PC-3 (cell line): ENCODE results near the gene PMFBP1. TPM values are rescaled to one million over a fixed set of nuclear protein-coding genes. Genes with fewer than 3 reads are reported as not detected.

Experiments used
- ATAC-seq: fragments of 200-7000 bp; cut with Tn5 transposase; 2 replicates; pipeline ENCODE4 v1.9.1; 2020; ENCODE audit warnings: mild to moderate bottlenecking, moderate library complexity
- BruUV-seq: library from RNA; stranded (reverse); fragments of 400-500 nt; replicated peaks from 2 replicates; lab custom pipeline; 2021; lab: Mats Ljungman, UMichigan
- CTCF ChIA-PET: fragments of 300-600 bp; sonication (Branson Sonifier 250); formaldehyde crosslinking; loops from one replicate; lab custom pipeline; 2022; ENCODE audit warnings: antibody characterized with exemption; lab: Charles Lee
- POLR2A ChIA-PET: fragments of 300-600 bp; sonication (Branson Sonifier 250); formaldehyde crosslinking; loops from one replicate; lab custom pipeline; 2022; ENCODE audit warnings: antibody characterized with exemption; ENCODE audit not compliant: unreplicated experiment; lab: Charles Lee
- DNase-seq: peaks from one replicate; pipeline ENCODE4 v3.0.0-alpha.2; 2015
- H2AFZ ChIP-seq: fragments of 300-600 bp; sonication (generic); 2 replicates; pipeline ENCODE4 v1.6.0; 2016; ENCODE audit warnings: antibody characterized with exemption, low read length
- H3F3A ChIP-seq: fragments of 300-600 bp; sonication (generic); one replicate; pipeline ENCODE4 v1.6.0; 2017; ENCODE audit warnings: antibody characterized with exemption, low read length, control low read depth, mild to moderate bottlenecking; ENCODE audit not compliant: unreplicated experiment
- H3K27ac ChIP-seq: fragments of 300-600 bp; sonication (generic); 2 replicates; pipeline ENCODE4 v1.5.1; 2016; ENCODE audit warnings: mild to moderate bottlenecking, low read length
- H3K27me3 ChIP-seq: fragments of 300-600 bp; sonication (generic); 2 replicates; pipeline ENCODE4 v1.6.1; 2016; ENCODE audit warnings: low read length, mixed read lengths
- H3K36me3 ChIP-seq: fragments of 300-600 bp; sonication (generic); 2 replicates; pipeline ENCODE4 v1.6.1; 2016; ENCODE audit warnings: low read depth, mixed run types, low read length, mixed read lengths
- H3K4me1 ChIP-seq: fragments of 300-600 bp; sonication (generic); 2 replicates; pipeline ENCODE4 v1.5.1; 2016; ENCODE audit warnings: low read length; ENCODE audit not compliant: insufficient read depth
- H3K4me2 ChIP-seq: fragments of 300-600 bp; sonication (generic); 2 replicates; pipeline ENCODE4 v1.6.0; 2016; ENCODE audit warnings: low read length
- H3K4me3 ChIP-seq: fragments of 300-600 bp; sonication (generic); 2 replicates; pipeline ENCODE4 v1.5.1; 2016; ENCODE audit warnings: mild to moderate bottlenecking, low read length, mixed read lengths
- H3K79me2 ChIP-seq: fragments of 300-600 bp; sonication (generic); 2 replicates; pipeline ENCODE4 v1.6.1; 2017; ENCODE audit warnings: low read length, mixed read lengths
- H3K9ac ChIP-seq: fragments of 300-600 bp; sonication (generic); 2 replicates; pipeline ENCODE4 v1.6.0; 2016; ENCODE audit warnings: mild to moderate bottlenecking, low read length
- H3K9me2 ChIP-seq: fragments of 300-600 bp; sonication (generic); replicated peaks from 2 replicates; pipeline ENCODE4 v1.6.1; 2016; ENCODE audit warnings: mixed run types, low read length, mixed read lengths
- H3K9me3 ChIP-seq: fragments of 300-600 bp; sonication (generic); 2 replicates; pipeline ENCODE4 v1.6.1; 2016; ENCODE audit warnings: low read length, mixed read lengths
- H4K20me1 ChIP-seq: fragments of 300-600 bp; sonication (generic); 2 replicates; pipeline ENCODE4 v1.6.1; 2016; ENCODE audit warnings: low read length, mixed read lengths
- EZH2 ChIP-seq: fragments of 300-600 bp; sonication (generic); IDR thresholded peaks from one replicate; pipeline ENCODE4 v1.6.1; 2017; ENCODE audit warnings: antibody characterized with exemption, mild to moderate bottlenecking, low read length; ENCODE audit not compliant: unreplicated experiment
- EZH2phosphoT487 ChIP-seq: fragments of 300-600 bp; sonication (generic); IDR thresholded peaks from 2 replicates; pipeline ENCODE4 v1.6.1; 2018; ENCODE audit warnings: mild to moderate bottlenecking, antibody characterized with exemption, low read length, borderline replicate concordance
- intact Hi-C: fragments of 100-400 bp; cut with micrococcal nuclease; formaldehyde crosslinking; loops from 2 replicates; pipeline ENCODE4 v1.9.0; 2023
- total RNA-seq: library from RNA; depleted of rRNA; stranded (reverse); fragments of >200 nt; gene quantifications from 2 replicates; pipeline ENCODE4 v1.2.3, GENCODE V29; 2014
- TF ChIP-seq, protein P1 (sequence below): fragments of 300-600 bp; sonication (generic); conservative IDR thresholded peaks from 2 replicates; pipeline ENCODE4 v1.5.1; 2017; ENCODE audit warnings: antibody characterized with exemption, low read depth, mild to moderate bottlenecking, low read length

PMFBP1 gene
- total RNA-seq, 1 experiment from 2014 or later, result 1.2 TPM

- ChIA-PET CTCF (no interaction called here), POLR2A (no interaction called here)
- Histone ChIP-seq H3K9ac (no peak overlapping the region), H3K4me3 (no peak overlapping the region), H3K9me2 (no peaks in the 10 kb centered on the region), H3K4me1 (no peaks in the 10 kb centered on the region), H3K4me2 (no peak overlapping the region), H3K36me3 (no peaks in the 10 kb centered on the region), H3K79me2 (no peaks in the 10 kb centered on the region), H3K9me3 (no peaks in the 10 kb centered on the region), H2AFZ (no peak overlapping the region), H4K20me1 (no peaks in the 10 kb centered on the region), H3K27me3 (no peaks in the 10 kb centered on the region), H3K27ac (no peak overlapping the region), H3F3A (no peaks in the 10 kb centered on the region)
- intact Hi-C loops, result loop anchor here (10.0 kb wide), 1 partner anchor 1755 kb away; no protein-coding TSS in a partner anchor
- ATAC-seq, result no peak
- BruUV-seq, result no TSS peak
- TF ChIP-seq EZH2phosphoT487, result no peak
- TF ChIP-seq EZH2, result no peak
- TF ChIP-seq, protein P1, sequence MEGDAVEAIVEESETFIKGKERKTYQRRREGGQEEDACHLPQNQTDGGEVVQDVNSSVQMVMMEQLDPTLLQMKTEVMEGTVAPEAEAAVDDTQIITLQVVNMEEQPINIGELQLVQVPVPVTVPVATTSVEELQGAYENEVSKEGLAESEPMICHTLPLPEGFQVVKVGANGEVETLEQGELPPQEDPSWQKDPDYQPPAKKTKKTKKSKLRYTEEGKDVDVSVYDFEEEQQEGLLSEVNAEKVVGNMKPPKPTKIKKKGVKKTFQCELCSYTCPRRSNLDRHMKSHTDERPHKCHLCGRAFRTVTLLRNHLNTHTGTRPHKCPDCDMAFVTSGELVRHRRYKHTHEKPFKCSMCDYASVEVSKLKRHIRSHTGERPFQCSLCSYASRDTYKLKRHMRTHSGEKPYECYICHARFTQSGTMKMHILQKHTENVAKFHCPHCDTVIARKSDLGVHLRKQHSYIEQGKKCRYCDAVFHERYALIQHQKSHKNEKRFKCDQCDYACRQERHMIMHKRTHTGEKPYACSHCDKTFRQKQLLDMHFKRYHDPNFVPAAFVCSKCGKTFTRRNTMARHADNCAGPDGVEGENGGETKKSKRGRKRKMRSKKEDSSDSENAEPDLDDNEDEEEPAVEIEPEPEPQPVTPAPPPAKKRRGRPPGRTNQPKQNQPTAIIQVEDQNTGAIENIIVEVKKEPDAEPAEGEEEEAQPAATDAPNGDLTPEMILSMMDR, result no peak
- no peak for DNase-seq
Observed at GRCh38 chr16:72120026-72120425, 51.9 kb downstream of the PMFBP1 start.

GRCh38 chr16:72113616-72113945, 58.4 kb downstream of the PMFBP1 start:
- H3K27me3 ChIP-seq, result no peaks in the 10 kb centered on the region
- no TSS peak for BruUV-seq
- no peaks in the 10 kb centered on the region for H3K4me1 ChIP-seq
- H3K36me3 ChIP-seq, result peaks cover 4% of the 10 kb centered on the region; the same call in 1 of the 2 replicates
- H3F3A ChIP-seq, result no peaks in the 10 kb centered on the region
- H3K27ac ChIP-seq, result no peak overlapping the region
- H3K79me2 ChIP-seq, result no peaks in the 10 kb centered on the region
- DNase-seq (no peak), ATAC-seq (no peak)
- no peaks in the 10 kb centered on the region for H4K20me1 ChIP-seq
- CTCF ChIA-PET, result no interaction called here
- H2AFZ ChIP-seq, result no peak overlapping the region
- POLR2A ChIA-PET, result no interaction called here
- H3K9ac ChIP-seq, result no peak overlapping the region
- H3K9me2 ChIP-seq, result no peaks in the 10 kb centered on the region
- no peak overlapping the region for H3K4me3 ChIP-seq
- TF ChIP-seq, protein P1, result no peak
- TF ChIP-seq EZH2, result no peak
- no peak for TF ChIP-seq EZH2phosphoT487
- H3K9me3 ChIP-seq, result no peaks in the 10 kb centered on the region
- intact Hi-C loops, result no loop called here
- H3K4me2 ChIP-seq, result no peak overlapping the region

DNA sequence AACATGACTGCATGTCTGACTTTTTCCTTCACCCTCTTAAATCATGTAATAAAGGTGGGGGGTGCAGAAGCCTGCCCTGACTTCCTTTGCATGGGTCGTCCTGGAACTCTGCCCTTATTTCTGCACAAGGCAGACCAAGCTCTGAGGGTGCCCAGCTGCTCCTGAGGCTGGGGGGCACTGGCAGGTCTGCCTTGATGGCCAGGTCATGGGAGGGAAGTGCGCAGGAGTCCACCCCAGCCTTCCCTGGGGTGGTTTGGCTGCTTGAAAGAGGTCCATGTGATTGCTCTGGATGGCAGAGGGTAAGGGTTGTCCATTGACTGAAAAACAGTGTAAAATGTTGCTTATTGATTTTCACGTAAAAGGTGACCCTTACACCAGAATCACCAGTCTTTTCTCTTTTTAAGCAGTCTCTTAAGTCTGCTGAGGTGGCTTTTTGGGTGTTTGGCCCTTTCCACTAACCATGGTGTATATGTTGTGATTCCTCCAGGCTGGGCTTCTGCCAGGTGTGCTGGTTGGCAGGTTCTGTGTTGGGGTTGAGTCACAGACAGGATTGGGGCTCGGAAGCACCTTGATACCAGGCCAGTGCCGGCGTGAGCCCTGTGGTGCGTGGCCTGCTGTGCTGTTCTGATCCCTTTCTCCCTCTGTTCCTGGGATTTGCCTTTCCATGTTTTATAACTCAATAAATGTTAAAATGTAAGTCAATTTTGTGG, 58.9 kb downstream of the PMFBP1 start:
- no peaks in the 10 kb centered on the region for H3K4me1 ChIP-seq
- H3K9me3 ChIP-seq, result no peaks in the 10 kb centered on the region
- no TSS peak for BruUV-seq
- H3K4me3 ChIP-seq, result no peak overlapping the region
- no peak overlapping the region for H3K4me2 ChIP-seq
- H3F3A ChIP-seq, result no peaks in the 10 kb centered on the region
- no peaks in the 10 kb centered on the region for H3K9me2 ChIP-seq
- DNase-seq (no peak), ATAC-seq (no peak; the same call in 1 of the 2 replicates)
- intact Hi-C loops, result no loop called here
- TF ChIP-seq EZH2phosphoT487 (no peak), EZH2 (no peak)
- TF ChIP-seq, protein P1, result no peak
- H3K36me3 ChIP-seq, result peaks cover 4% of the 10 kb centered on the region; the same call in 1 of the 2 replicates
- no peaks in the 10 kb centered on the region for H3K27me3 ChIP-seq
- no peak overlapping the region for H3K27ac ChIP-seq
- H4K20me1 ChIP-seq, result no peaks in the 10 kb centered on the region
- ChIA-PET CTCF (no interaction called here), POLR2A (no interaction called here)
- no peak overlapping the region for H2AFZ ChIP-seq
- H3K9ac ChIP-seq, result no peak overlapping the region
- no peaks in the 10 kb centered on the region for H3K79me2 ChIP-seq
